SK-N-SH (cell line): ENCODE data around the gene FBXL15. TPM values are rescaled to one million over a fixed set of nuclear protein-coding genes. Genes with fewer than 3 reads are reported as not detected.

Experiments used
- CTCF ChIA-PET: fragments of 300-600, 350-600 bp; formaldehyde crosslinking; extraction: SDS; loops from one replicate; lab custom pipeline; 2021; lab: Yijun Ruan, JAX
- POLR2A ChIA-PET: fragments of 350-600 bp; sonication (Branson Sonifier 250); formaldehyde crosslinking; extraction: SDS; loops from one replicate; lab custom pipeline; 2020; ENCODE audit warnings: antibody characterized with exemption, inconsistent platforms; lab: Yijun Ruan, JAX
- DNase-seq: peaks from one replicate; pipeline ENCODE4 v3.0.0; 2012
- H2AFZ ChIP-seq: fragments of 200-600 bp; sonication (generic); 2 replicates; pipeline ENCODE4 v1.8.1; 2016; ENCODE audit warnings: antibody characterized with exemption, mild to moderate bottlenecking, low read depth
- H3F3A ChIP-seq: fragments of 200-600 bp; sonication (generic); replicated peaks from 2 replicates; pipeline ENCODE3; 2016; ENCODE audit warnings: antibody characterized with exemption, mild to moderate bottlenecking; ENCODE audit not compliant: insufficient read depth
- H3K27ac ChIP-seq, 2 experiments: fragments of 200-500 bp in 1 of 2; fragments of 200-600 bp in 1 of 2; sonication (Bioruptor generic) in 1 of 2; sonication (generic), shearing (Covaris generic) in 1 of 2; 2 replicates each; pipeline versions ENCODE4 v1.5.1 to v1.6.1; 2014 to 2016; ENCODE audit warnings: low read depth in 2 of 2, inconsistent platforms in 1 of 2, low read length in 1 of 2, mild to moderate bottlenecking in 1 of 2, mixed read lengths in 1 of 2
- H3K27me3 ChIP-seq: fragments of 200-600 bp; sonication (generic), shearing (Covaris generic); 2 replicates; pipeline ENCODE4 v1.6.1; 2016; ENCODE audit warnings: mixed run types; ENCODE audit not compliant: insufficient read depth
- H3K36me3 ChIP-seq, 2 experiments: fragments of 200-500 bp in 1 of 2; fragments of 200-600 bp in 1 of 2; sonication (Bioruptor generic) in 1 of 2; sonication (generic) in 1 of 2; replicated peaks in 1 of 2; 2 replicates each; pipeline versions ENCODE3 to v1.5.1; 2014 to 2016; ENCODE audit warnings: low read length in 1 of 2, mild to moderate bottlenecking in 1 of 2; ENCODE audit not compliant: insufficient read depth in 2 of 2, control insufficient read depth in 1 of 2
- H3K4me1 ChIP-seq, 2 experiments: fragments of 200-500 bp in 1 of 2; fragments of 200-600 bp in 1 of 2; sonication (Bioruptor generic) in 1 of 2; sonication (generic), shearing (Covaris generic) in 1 of 2; 2 replicates each; pipeline versions ENCODE4 v1.5.1 to v1.6.1; 2014 to 2016; ENCODE audit warnings: low read depth in 1 of 2, low read length in 1 of 2, mixed run types in 1 of 2; ENCODE audit not compliant: insufficient read depth in 2 of 2, control insufficient read depth in 1 of 2
- H3K4me2 ChIP-seq: fragments of 200-600 bp; sonication (generic), shearing (Covaris generic); 2 replicates; pipeline ENCODE4 v1.6.1; 2017; ENCODE audit warnings: mixed run types
- H3K4me3 ChIP-seq, 2 experiments: fragments of 200-500 bp in 1 of 2; fragments of 200-600 bp in 1 of 2; sonication (Bioruptor generic) in 1 of 2; sonication (generic), shearing (Covaris generic) in 1 of 2; 2 replicates each; pipeline versions ENCODE4 v1.5.1 to v1.8.1; 2014 to 2016; ENCODE audit warnings: low read depth in 2 of 2, inconsistent platforms in 1 of 2, low read length in 1 of 2, mild to moderate bottlenecking in 1 of 2, mixed read lengths in 1 of 2, moderate library complexity in 1 of 2
- H3K79me2 ChIP-seq: fragments of 200-600 bp; sonication (generic); 2 replicates; pipeline ENCODE4 v1.8.1; 2017; ENCODE audit warnings: mild to moderate bottlenecking; ENCODE audit not compliant: insufficient read depth
- H3K9ac ChIP-seq: fragments of 200-600 bp; sonication (generic); 2 replicates; pipeline ENCODE4 v1.6.1; 2017; ENCODE audit warnings: mixed run types
- H3K9me2 ChIP-seq: fragments of 200-600 bp; sonication (generic); 2 replicates; pipeline ENCODE4 v1.6.1; 2017; ENCODE audit warnings: mixed run types
- H3K9me3 ChIP-seq: fragments of 200-600 bp; sonication (generic); 2 replicates; pipeline ENCODE4 v1.6.1; 2017; ENCODE audit warnings: mixed run types, mild to moderate bottlenecking, moderate library complexity
- H4K20me1 ChIP-seq: fragments of 200-600 bp; sonication (generic); 2 replicates; pipeline ENCODE4 v1.6.1; 2017; ENCODE audit warnings: mild to moderate bottlenecking, mixed run types; ENCODE audit not compliant: insufficient read depth
- FOXJ3 ChIP-seq: sonication (generic); formaldehyde crosslinking; IDR thresholded peaks from 2 replicates; pipeline ENCODE4 v1.5.1; 2020; ENCODE audit warnings: mild to moderate bottlenecking, missing genetic modification reagents
- GABPA ChIP-seq: IDR thresholded peaks from 2 replicates; pipeline ENCODE4 v1.4.0; 2012; ENCODE audit warnings: low read depth, mild to moderate bottlenecking
- GATA2 ChIP-seq: sonication (generic); formaldehyde crosslinking; IDR thresholded peaks from 2 replicates; pipeline ENCODE4 v1.5.0; 2020; ENCODE audit warnings: mild to moderate bottlenecking, missing genetic modification reagents
- MXI1 ChIP-seq: IDR thresholded peaks from 2 replicates; pipeline ENCODE4 v1.6.1; 2012; ENCODE audit warnings: mild to moderate bottlenecking, low read depth, low read length, improper control_type of control experiment
- NFIC ChIP-seq: IDR thresholded peaks from 2 replicates; pipeline ENCODE4 v1.4.0; 2012; ENCODE audit warnings: borderline replicate concordance
- NRF1 ChIP-seq: IDR thresholded peaks from 2 replicates; pipeline ENCODE4 v1.6.1; 2012; ENCODE audit warnings: low read depth, mild to moderate bottlenecking, low read length
- POLR2AphosphoS5 ChIP-seq: IDR thresholded peaks from 2 replicates; pipeline ENCODE4 v1.6.1; 2012; ENCODE audit warnings: low read depth, low read length
- RAD21 ChIP-seq: IDR thresholded peaks from 2 replicates; pipeline ENCODE4 v1.6.1; 2012; ENCODE audit warnings: mild to moderate bottlenecking, low read length
- RFX5 ChIP-seq: IDR thresholded peaks from 2 replicates; pipeline ENCODE4 v1.6.1; 2012; ENCODE audit warnings: mild to moderate bottlenecking, improper control_type of control experiment, low read length
- YY1 ChIP-seq: IDR thresholded peaks from 2 replicates; pipeline ENCODE4 v1.4.0; 2012; ENCODE audit warnings: low read depth, mild to moderate bottlenecking
- WGBS: methylation state at CpG from one replicate; pipeline ENCODE4 v1.1.6; 2017; ENCODE audit warnings: low lambda C conversion rate; 5-methylcytosine and 5-hydroxymethylcytosine counted together
- polyA plus RNA-seq, 3 experiments: library from polyadenylated mRNA; depleted of rRNA; stranded (reverse); fragments of >200 nt; gene quantifications; 2 replicates each; pipeline ENCODE4 v1.2.3, GENCODE V29; 2012
- TF ChIP-seq, protein P1 (sequence below): IDR thresholded peaks from 2 replicates; pipeline ENCODE4 v1.4.0; 2012; ENCODE audit warnings: low read depth, borderline replicate concordance
- TF ChIP-seq, protein P2 (sequence below): fragments of 200-600 bp; sonication (generic); IDR thresholded peaks from 2 replicates; pipeline ENCODE4 v1.6.1; 2017; ENCODE audit warnings: antibody characterized with exemption, mild to moderate bottlenecking, moderate library complexity
- TF ChIP-seq, protein P3 (sequence below): IDR thresholded peaks from 2 replicates; pipeline ENCODE4 v1.4.0; 2012; ENCODE audit warnings: low read depth
- TF ChIP-seq, protein P4 (sequence below): IDR thresholded peaks from 2 replicates; pipeline ENCODE4 v1.4.0; 2012; ENCODE audit warnings: low read depth, borderline replicate concordance

FBXL15 gene
- polyA plus RNA-seq, 1 of the 3 experiments (the other 2 are of a cell fraction): 17.2 TPM

DNA sequence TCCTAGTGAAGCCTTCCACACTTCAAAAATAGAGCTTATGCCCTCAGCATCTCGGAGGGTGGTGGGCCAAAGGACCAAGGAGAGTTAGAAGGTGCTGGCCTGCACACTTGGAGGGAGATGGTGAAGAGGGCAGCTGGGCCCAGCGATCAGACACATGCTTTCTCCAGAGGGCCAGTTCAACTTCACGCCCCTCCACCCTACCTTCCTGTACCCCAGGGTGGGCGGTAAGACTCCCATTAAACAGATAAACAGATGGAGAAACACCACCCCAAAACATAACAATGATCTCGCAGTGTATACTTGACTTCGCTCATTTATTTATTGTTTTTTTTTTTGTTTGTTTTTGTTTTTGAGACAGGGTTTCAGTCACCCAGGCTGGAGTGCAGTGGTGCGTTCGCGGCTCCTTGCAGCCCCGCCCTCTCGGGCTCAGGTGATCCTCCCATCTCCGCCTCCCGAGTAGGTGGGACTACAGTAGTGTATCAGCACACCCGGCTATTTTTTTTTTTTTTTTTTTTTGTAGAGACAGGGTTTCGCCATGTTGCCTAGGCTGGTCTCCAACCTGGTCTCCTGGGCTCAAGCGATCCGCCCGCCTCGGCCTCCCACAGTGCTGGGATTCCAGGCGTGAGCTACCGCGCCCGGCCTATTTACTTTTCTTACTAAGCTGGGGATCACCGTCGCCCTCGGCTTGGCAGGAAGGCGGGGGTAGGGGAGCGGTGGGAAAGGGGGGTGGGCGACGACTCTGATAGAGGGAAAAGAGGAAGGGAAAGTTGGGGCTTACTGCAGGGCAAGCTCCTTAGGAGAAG, 28.9 kb downstream of the FBXL15 start (continued):
- TF ChIP-seq, protein P1, sequence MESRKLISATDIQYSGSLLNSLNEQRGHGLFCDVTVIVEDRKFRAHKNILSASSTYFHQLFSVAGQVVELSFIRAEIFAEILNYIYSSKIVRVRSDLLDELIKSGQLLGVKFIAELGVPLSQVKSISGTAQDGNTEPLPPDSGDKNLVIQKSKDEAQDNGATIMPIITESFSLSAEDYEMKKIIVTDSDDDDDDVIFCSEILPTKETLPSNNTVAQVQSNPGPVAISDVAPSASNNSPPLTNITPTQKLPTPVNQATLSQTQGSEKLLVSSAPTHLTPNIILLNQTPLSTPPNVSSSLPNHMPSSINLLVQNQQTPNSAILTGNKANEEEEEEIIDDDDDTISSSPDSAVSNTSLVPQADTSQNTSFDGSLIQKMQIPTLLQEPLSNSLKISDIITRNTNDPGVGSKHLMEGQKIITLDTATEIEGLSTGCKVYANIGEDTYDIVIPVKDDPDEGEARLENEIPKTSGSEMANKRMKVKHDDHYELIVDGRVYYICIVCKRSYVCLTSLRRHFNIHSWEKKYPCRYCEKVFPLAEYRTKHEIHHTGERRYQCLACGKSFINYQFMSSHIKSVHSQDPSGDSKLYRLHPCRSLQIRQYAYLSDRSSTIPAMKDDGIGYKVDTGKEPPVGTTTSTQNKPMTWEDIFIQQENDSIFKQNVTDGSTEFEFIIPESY: no peak

DNA sequence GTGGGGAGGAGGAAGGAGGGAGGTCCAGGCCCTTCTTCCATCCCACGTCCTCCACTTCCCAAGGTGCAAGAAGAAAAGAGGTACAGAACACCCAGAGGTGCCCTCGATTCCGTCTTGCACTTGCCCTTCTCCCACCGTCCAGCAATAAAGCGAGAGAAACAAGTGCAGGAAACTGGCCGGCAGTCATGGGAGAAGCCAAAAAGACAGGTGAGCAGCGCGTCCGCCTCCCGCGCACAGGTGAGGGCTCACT, 29.4 kb downstream of the FBXL15 start:
- 1% methylated on average over 11 of the region's 11 CpGs for WGBS

DNA sequence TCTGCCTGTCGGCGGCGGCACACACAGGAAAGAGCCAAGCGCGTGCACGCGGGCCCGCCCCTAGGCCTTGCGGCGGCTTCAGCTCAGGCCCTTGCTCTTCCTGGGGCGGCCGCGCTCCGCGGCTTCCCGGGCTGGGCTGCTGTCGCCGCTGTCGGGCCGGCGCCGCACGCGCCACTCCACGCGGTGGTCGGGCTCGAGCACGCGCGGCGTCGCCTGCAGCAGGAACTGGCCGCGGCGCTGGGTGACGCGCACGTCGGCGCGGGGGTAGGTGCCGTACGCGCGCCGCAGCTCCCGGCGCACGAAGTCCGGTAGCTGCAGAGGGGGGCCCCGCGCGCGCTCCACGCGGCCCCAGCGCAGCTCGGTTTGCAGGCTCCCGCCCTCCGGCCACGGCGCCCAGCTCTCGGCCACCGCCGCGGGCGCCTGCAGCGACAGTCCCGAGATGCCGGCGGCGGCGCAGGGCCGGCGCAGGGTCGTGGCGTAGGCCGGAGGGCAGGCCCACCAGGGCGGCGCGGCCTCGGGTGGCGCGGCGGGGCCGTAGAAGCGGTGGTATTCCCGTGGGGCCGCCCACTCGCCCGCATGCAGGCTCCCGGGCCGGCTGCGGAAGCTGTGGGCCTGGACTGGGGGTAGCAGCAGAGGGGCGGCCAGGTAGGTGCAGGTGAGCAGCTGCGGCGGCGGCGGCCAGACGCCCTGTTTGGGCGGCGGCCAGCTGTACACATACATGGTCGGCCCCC, 29.9 kb downstream of the FBXL15 start:
- H3K36me3 ChIP-seq: no peaks in the 10 kb centered on the region
- peak overlapping the region; percentile 49; the same call in 1 of the 2 replicates for H3K9ac ChIP-seq
- H2AFZ ChIP-seq: peak overlapping the region; percentile 96
- no peaks in the 10 kb centered on the region for H3K27me3 ChIP-seq
- peak overlapping the region; percentile 80 for H3K4me2 ChIP-seq
- CTCF ChIA-PET: interaction anchor here (0.8 to 5.3 kb wide), 14 partner anchors 8 to 133 kb away, joined by 3 to 25 read pairs (median 4); partner anchors contain the start of genes CUEDC2, FBXL15 and SUFU
- no peaks in the 10 kb centered on the region for H3K9me3 ChIP-seq
- no peaks in the 10 kb centered on the region for H4K20me1 ChIP-seq
- peak; percentile 95 for DNase-seq
- H3K79me2 ChIP-seq: no peaks in the 10 kb centered on the region
- 0% methylated on average over 6 of the region's 104 CpGs for WGBS
- POLR2A ChIA-PET: interaction anchor here (0.6 to 4.3 kb wide), 9 partner anchors 10 to 135 kb away, joined by 3 to 27 read pairs (median 4); partner anchors contain the start of genes CUEDC2 and FBXL15
- peaks cover 15% of the 10 kb centered on the region for H3F3A ChIP-seq
- H3K4me1 ChIP-seq: peaks cover 0 to 10% of the 10 kb centered on the region in 2 experiments; a peak in 2 of 4 replicates
- peak overlapping the region; percentile 62 to 71 for H3K4me3 ChIP-seq
- H3K27ac ChIP-seq: peak overlapping the region in 1 of 2 experiments; percentile 66; a peak in 2 of 4 replicates
- no peaks in the 10 kb centered on the region for H3K9me2 ChIP-seq
- TF ChIP-seq GATA2 (CRISPR knock-in tag): no peak
- TF ChIP-seq NRF1: peak; percentile 64
- TF ChIP-seq, protein P2, sequence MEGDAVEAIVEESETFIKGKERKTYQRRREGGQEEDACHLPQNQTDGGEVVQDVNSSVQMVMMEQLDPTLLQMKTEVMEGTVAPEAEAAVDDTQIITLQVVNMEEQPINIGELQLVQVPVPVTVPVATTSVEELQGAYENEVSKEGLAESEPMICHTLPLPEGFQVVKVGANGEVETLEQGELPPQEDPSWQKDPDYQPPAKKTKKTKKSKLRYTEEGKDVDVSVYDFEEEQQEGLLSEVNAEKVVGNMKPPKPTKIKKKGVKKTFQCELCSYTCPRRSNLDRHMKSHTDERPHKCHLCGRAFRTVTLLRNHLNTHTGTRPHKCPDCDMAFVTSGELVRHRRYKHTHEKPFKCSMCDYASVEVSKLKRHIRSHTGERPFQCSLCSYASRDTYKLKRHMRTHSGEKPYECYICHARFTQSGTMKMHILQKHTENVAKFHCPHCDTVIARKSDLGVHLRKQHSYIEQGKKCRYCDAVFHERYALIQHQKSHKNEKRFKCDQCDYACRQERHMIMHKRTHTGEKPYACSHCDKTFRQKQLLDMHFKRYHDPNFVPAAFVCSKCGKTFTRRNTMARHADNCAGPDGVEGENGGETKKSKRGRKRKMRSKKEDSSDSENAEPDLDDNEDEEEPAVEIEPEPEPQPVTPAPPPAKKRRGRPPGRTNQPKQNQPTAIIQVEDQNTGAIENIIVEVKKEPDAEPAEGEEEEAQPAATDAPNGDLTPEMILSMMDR: no peak
- TF ChIP-seq, protein P3, sequence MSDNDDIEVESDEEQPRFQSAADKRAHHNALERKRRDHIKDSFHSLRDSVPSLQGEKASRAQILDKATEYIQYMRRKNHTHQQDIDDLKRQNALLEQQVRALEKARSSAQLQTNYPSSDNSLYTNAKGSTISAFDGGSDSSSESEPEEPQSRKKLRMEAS: peak; percentile 86
- no peak for TF ChIP-seq FOXJ3 (CRISPR knock-in tag)
- TF ChIP-seq MXI1: peak; percentile 96
- peak; percentile 49; the same call in 1 of the 2 replicates for TF ChIP-seq POLR2AphosphoS5
- TF ChIP-seq YY1: no peak
- no peak for TF ChIP-seq RFX5
- TF ChIP-seq RAD21: no peak
- TF ChIP-seq GABPA: no peak
- TF ChIP-seq, protein P1: no peak
- TF ChIP-seq, protein P4, sequence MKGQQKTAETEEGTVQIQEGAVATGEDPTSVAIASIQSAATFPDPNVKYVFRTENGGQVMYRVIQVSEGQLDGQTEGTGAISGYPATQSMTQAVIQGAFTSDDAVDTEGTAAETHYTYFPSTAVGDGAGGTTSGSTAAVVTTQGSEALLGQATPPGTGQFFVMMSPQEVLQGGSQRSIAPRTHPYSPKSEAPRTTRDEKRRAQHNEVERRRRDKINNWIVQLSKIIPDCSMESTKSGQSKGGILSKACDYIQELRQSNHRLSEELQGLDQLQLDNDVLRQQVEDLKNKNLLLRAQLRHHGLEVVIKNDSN: no peak
- no peak for TF ChIP-seq NFIC

More for the DNA sequence above, 29.4 kb downstream of the FBXL15 start:
- H3F3A ChIP-seq: peaks cover 16% of the 10 kb centered on the region
- no peaks in the 10 kb centered on the region for H3K36me3 ChIP-seq
- H4K20me1 ChIP-seq: no peaks in the 10 kb centered on the region
- H3K27me3 ChIP-seq: no peaks in the 10 kb centered on the region
- POLR2A ChIA-PET: interaction anchor here (0.6 to 4.3 kb wide), 6 partner anchors 11 to 135 kb away, joined by 4 to 27 read pairs (median 6); partner anchors contain the start of genes CUEDC2 and FBXL15
- H3K4me3 ChIP-seq: peak overlapping the region; percentile 62 to 71
- peak overlapping the region; percentile 49; the same call in 1 of the 2 replicates for H3K9ac ChIP-seq
- H3K27ac ChIP-seq: peak overlapping the region in 1 of 2 experiments; percentile 66; a peak in 2 of 4 replicates
- DNase-seq: no peak
- no peak for TF ChIP-seq RAD21
- TF ChIP-seq, all 33 proteins: peak for 0
- CTCF ChIA-PET: interaction anchor here (0.8 to 5.3 kb wide), 10 partner anchors 9 to 56 kb away, joined by 3 to 25 read pairs (median 4); partner anchors contain the start of genes CUEDC2, FBXL15 and SUFU
- H3K4me1 ChIP-seq: peaks cover 0 to 10% of the 10 kb centered on the region in 2 experiments; a peak in 2 of 4 replicates
- peak overlapping the region; percentile 96 for H2AFZ ChIP-seq
- H3K79me2 ChIP-seq: no peaks in the 10 kb centered on the region
- peak overlapping the region; percentile 80 for H3K4me2 ChIP-seq
- H3K9me2 ChIP-seq: no peaks in the 10 kb centered on the region
- H3K9me3 ChIP-seq: no peaks in the 10 kb centered on the region
